Hematopoietic multipotent progenitor cell treated with erythropoietin and hydrocortisone succinate and interleukin-3 and kit ligand, for 8 days (in vitro differentiated cells): ENCODE data around the gene C20orf204.

Source experiments
- DNase-seq: peaks from one replicate; pipeline ENCODE4 v3.0.0-alpha.2; 2015

Gene C20orf204

GRCh38 chr20:64073476-64074183 lies 37.6 kb downstream of the C20orf204 start:
- no peak for DNase-seq

GRCh38 chr20:64074184-64074789 lies 38.3 kb downstream of the C20orf204 start:
- DNase-seq: no peak

GRCh38 chr20:64074963-64075362 lies 39.0 kb downstream of the C20orf204 start:
- DNase-seq: no peak

- DNase-seq: no peak
Measured at GRCh38 chr20:64075556-64075955, 39.6 kb downstream of the C20orf204 start.

GRCh38 chr20:64076061-64076997 lies 40.3 kb downstream of the C20orf204 start:
- DNase-seq: no peak

- no peak for DNase-seq
Measured at GRCh38 chr20:64077094-64077493, 41.1 kb downstream of the C20orf204 start.

GRCh38 chr20:64077541-64077875 lies 41.5 kb downstream of the C20orf204 start:
- no peak for DNase-seq

- no peak for DNase-seq
Measured at GRCh38 chr20:64077876-64078551, 42.0 kb downstream of the C20orf204 start.

GRCh38 chr20:64078934-64079272 lies 42.9 kb downstream of the C20orf204 start:
- DNase-seq: no peak

GRCh38 chr20:64079273-64080012 lies 43.5 kb downstream of the C20orf204 start, which contains the start of gene RGS19:
RGS19 (minus strand) TSS chr20:64079518; CDS start chr20:64076886, 2,632 bp downstream.
- peak; percentile 34 for DNase-seq

GRCh38 chr20:64080013-64080812 lies 44.2 kb downstream of the C20orf204 start, which contains the start of gene OPRL1:
OPRL1 (plus strand) TSS chr20:64080082; CDS start chr20:64092721, 12,639 bp downstream.
- DNase-seq: no peak

- no peak for DNase-seq
Measured at GRCh38 chr20:64080813-64081623, 45.0 kb downstream of the C20orf204 start.

GRCh38 chr20:64081624-64081964 lies 45.6 kb downstream of the C20orf204 start:
- no peak for DNase-seq

- DNase-seq: no peak
Measured at GRCh38 chr20:64082126-64082731, 46.2 kb downstream of the C20orf204 start.

GRCh38 chr20:64082820-64083377 lies 46.9 kb downstream of the C20orf204 start:
- no peak for DNase-seq

- peak; percentile 46 for DNase-seq
Measured at GRCh38 chr20:64083378-64083803, 47.4 kb downstream of the C20orf204 start.

GRCh38 chr20:64083804-64084684 lies 48.1 kb downstream of the C20orf204 start, which contains the start of gene LKAAEAR1:
LKAAEAR1 (minus strand) TSS chr20:64084398; CDS start chr20:64084219, 179 bp downstream.
- DNase-seq: no peak

- no peak for DNase-seq
Measured at GRCh38 chr20:64084685-64085152, 48.7 kb downstream of the C20orf204 start.
